Brain microvascular endothelial cell (primary cell): ENCODE measurements around the gene TSPO.
A peak's percentile ranks its signal among the peaks of the same experiment; 100 is the strongest.

ENCODE experiments used
- DNase-seq: peaks from one replicate; pipeline ENCODE4 v3.0.0-alpha.2; 2020
- H3K27ac ChIP-seq: fragments of 250-450 bp; sonication (Bioruptor Pico); 2 replicates; pipeline ENCODE4 v1.5.1; 2020; ENCODE audit warnings: mild to moderate bottlenecking, moderate library complexity
- H3K27me3 ChIP-seq: fragments of 250-450 bp; sonication (Bioruptor Pico); replicated peaks from 2 replicates; pipeline ENCODE4 v1.5.1; 2020; ENCODE audit warnings: mild to moderate bottlenecking
- H3K36me3 ChIP-seq: fragments of 250-450 bp; sonication (Bioruptor Pico); replicated peaks from 2 replicates; pipeline ENCODE4 v1.5.1; 2020; ENCODE audit warnings: mild to moderate bottlenecking
- H3K4me3 ChIP-seq: 2 replicates; pipeline ENCODE4 v1.5.1; 2011; ENCODE audit warnings: low read depth, mild to moderate bottlenecking, control low read depth, low read length, moderate library complexity
- CTCF ChIP-seq: IDR thresholded peaks from 2 replicates; pipeline ENCODE4 v1.5.1; 2011; ENCODE audit warnings: low read depth, mild to moderate bottlenecking, moderate library complexity, low read length, control low read depth, inconsistent platforms; ENCODE audit errors: missing control alignments
- in situ Hi-C: cut with HindIII; loops from 2 replicates; pipeline ENCODE4 v1.10.0; 2017; ENCODE audit warnings: low sequenced_read_pairs, low pct_ligation_motif_present

TSPO gene

GRCh38 chr22:43147821-43148220, 3.5 kb upstream of the TSPO start:
- Histone ChIP-seq H3K4me3 (no peak overlapping the region), H3K36me3 (no peaks in the 10 kb centered on the region), H3K27ac (no peak overlapping the region), H3K27me3 (no peaks in the 10 kb centered on the region)
- TF ChIP-seq CTCF, result no peak
- DNase-seq, result no peak
- in situ Hi-C loops, result no loop called here

- in situ Hi-C loops, result no loop called here
- H3K27me3 ChIP-seq, result no peaks in the 10 kb centered on the region
- no peak for TF ChIP-seq CTCF
- H3K4me3 ChIP-seq, result no peak overlapping the region
- no peak for DNase-seq
- H3K27ac ChIP-seq, result no peak overlapping the region
- no peaks in the 10 kb centered on the region for H3K36me3 ChIP-seq
These were observed 2.8 kb upstream of the TSPO start for GRCh38 chr22:43148581-43148980.

GRCh38 chr22:43150731-43151206, 590 bp upstream of the TSPO start:
- no peak overlapping the region for H3K27ac ChIP-seq

GRCh38 chr22:43152003-43152356, 621 bp downstream of the TSPO start:
- peaks cover 14% of the 10 kb centered on the region for H3K36me3 ChIP-seq

More at GRCh38 chr22:43150731-43151206, 590 bp upstream of the TSPO start:
- Histone ChIP-seq H3K4me3 (peak overlapping the region; percentile 81), H3K27me3 (no peaks in the 10 kb centered on the region), H3K36me3 (peaks cover 8% of the 10 kb centered on the region)
- DNase-seq, result no peak
- no peak for TF ChIP-seq CTCF
- in situ Hi-C loops, result no loop called here

GRCh38 chr22:43152357-43153071, 1.2 kb downstream of the TSPO start:
- no peak for TF ChIP-seq CTCF
- DNase-seq, result no peak
- Histone ChIP-seq H3K36me3 (peaks cover 14% of the 10 kb centered on the region), H3K4me3 (peak overlapping the region; percentile 81), H3K27ac (peak overlapping the region; percentile 72), H3K27me3 (no peaks in the 10 kb centered on the region)
- in situ Hi-C loops, result no loop called here

More at GRCh38 chr22:43152003-43152356, 621 bp downstream of the TSPO start:
- Histone ChIP-seq H3K27me3 (no peaks in the 10 kb centered on the region), H3K27ac (peak overlapping the region; percentile 72), H3K4me3 (peak overlapping the region; percentile 81)
- no peak for TF ChIP-seq CTCF
- in situ Hi-C loops, result no loop called here
- DNase-seq, result no peak

- no peak for DNase-seq
- Histone ChIP-seq H3K36me3 (peaks cover 14% of the 10 kb centered on the region), H3K27ac (peak overlapping the region; percentile 41), H3K27me3 (no peaks in the 10 kb centered on the region), H3K4me3 (peak overlapping the region; percentile 3)
- in situ Hi-C loops, result no loop called here
- no peak for TF ChIP-seq CTCF
These were observed 2.5 kb downstream of the TSPO start for GRCh38 chr22:43153899-43154298.
